A673 (cell line): ENCODE data around the gene B3GNT3.

ENCODE experiments used
- EZH2 ChIP-seq: fragments of 200-600 bp; sonication (generic); IDR thresholded peaks from 2 replicates; pipeline ENCODE4 v1.6.1; 2017; ENCODE audit warnings: borderline replicate concordance, low read depth, mild to moderate bottlenecking, mixed read lengths, antibody characterized with exemption, low read length; ENCODE audit not compliant: poor library complexity, severe bottlenecking
- TF ChIP-seq, protein P1 (sequence below): fragments of 300-800, 200-600 bp; sonication (generic); conservative IDR thresholded peaks from 2 replicates; pipeline ENCODE4 v1.5.1; 2017; ENCODE audit warnings: low read depth, mild to moderate bottlenecking, antibody characterized with exemption, low read length, moderate library complexity, mixed read lengths

DNA sequence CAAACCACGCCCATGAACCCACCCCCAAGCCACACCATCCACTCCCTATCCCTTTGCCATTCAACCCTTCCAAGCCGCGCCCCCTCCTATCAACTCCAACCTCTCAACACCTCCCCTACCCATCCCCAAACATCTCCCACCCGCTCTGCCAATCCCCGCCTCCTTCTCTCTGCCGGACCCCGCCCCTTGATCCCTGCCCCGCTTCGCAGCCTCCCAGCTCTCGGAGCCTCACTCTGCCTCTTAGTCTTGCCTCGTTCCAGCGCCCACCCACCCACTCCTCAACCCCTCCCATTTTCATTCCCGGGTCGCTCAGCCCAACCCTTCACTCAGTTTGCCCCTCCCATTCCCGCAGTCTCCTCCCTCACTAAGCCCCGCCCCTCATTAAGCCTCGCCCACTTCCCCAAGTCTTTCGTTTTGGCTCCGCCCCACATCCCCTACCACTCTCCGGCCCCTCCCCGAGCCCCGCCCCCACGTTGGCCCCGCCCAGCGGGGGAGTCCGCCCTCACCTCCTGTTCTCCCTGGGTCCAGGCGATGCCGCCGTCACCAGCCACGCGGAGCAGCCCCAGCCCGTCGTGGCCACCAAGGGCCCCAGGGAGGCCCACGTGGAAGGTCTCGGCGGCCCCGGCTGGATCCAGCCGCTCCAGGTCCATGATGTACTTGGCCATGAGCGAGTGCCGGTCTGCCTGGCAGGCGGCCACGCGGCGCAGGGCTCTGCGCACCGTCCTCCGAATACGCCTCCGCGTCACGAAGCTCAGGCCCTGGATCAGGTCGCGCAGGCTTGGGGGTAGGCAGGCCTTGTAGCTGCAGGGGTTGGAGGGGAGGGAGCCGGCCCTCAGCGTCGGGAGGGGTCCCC lies 47.1 kb downstream of the B3GNT3 start:
- TF ChIP-seq, protein P1, sequence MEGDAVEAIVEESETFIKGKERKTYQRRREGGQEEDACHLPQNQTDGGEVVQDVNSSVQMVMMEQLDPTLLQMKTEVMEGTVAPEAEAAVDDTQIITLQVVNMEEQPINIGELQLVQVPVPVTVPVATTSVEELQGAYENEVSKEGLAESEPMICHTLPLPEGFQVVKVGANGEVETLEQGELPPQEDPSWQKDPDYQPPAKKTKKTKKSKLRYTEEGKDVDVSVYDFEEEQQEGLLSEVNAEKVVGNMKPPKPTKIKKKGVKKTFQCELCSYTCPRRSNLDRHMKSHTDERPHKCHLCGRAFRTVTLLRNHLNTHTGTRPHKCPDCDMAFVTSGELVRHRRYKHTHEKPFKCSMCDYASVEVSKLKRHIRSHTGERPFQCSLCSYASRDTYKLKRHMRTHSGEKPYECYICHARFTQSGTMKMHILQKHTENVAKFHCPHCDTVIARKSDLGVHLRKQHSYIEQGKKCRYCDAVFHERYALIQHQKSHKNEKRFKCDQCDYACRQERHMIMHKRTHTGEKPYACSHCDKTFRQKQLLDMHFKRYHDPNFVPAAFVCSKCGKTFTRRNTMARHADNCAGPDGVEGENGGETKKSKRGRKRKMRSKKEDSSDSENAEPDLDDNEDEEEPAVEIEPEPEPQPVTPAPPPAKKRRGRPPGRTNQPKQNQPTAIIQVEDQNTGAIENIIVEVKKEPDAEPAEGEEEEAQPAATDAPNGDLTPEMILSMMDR = no peak
- TF ChIP-seq EZH2 = no peak
